Stimulated activated naive CD8-positive, alpha-beta T cell treated with anti-CD3 and anti-CD28 coated beads, Interleukin-15, amount 100 ng/mL, for 72 hours (primary cell): Measurements from ENCODE around the gene KRTAP12-1.
"Not testable (repeated sequence)": the region's sequence is repeated elsewhere in the genome, so short reads cannot be mapped to it uniquely, and the experiment has no call there.

ENCODE experiments used
- ATAC-seq: fragments of 150-1000 bp; cut with Tn5 transposase; 2 replicates; pipeline ENCODE4 v1.10.0; 2021; ENCODE audit warnings: mild to moderate bottlenecking, moderate library complexity
- DNase-seq, 2 donors: peaks; one replicate each; pipeline ENCODE4 v3.0.0; 2021 to 2022
- H3K27ac Mint-ChIP-seq, 2 donors: one replicate each; pipeline ENCODE4 v1.8.0; 2022; ENCODE audit warnings: mild to moderate bottlenecking in 2 of 2, mixed read lengths in 2 of 2, moderate library complexity in 2 of 2
- H3K27me3 Mint-ChIP-seq: one replicate; pipeline ENCODE4 v1.8.0; 2022; ENCODE audit warnings: mixed read lengths
- H3K4me1 Mint-ChIP-seq: one replicate; pipeline ENCODE4 v1.8.0; 2022; ENCODE audit warnings: mild to moderate bottlenecking, mixed read lengths
- H3K4me3 Mint-ChIP-seq, 2 donors: one replicate each; pipeline ENCODE4 v1.8.0; 2022; ENCODE audit warnings: mild to moderate bottlenecking in 2 of 2, mixed read lengths in 2 of 2, moderate library complexity in 1 of 2
- H3K9me3 Mint-ChIP-seq, 2 donors: one replicate each; pipeline ENCODE4 v1.8.0; 2022; ENCODE audit warnings: mixed read lengths in 2 of 2

The KRTAP12-1 gene

GRCh38 chr21:44650973-44651675 lies 30.8 kb downstream of the KRTAP12-1 start:
- ATAC-seq (no peak), DNase-seq (no peak)
- Mint-ChIP-seq H3K4me1 (peaks cover 60% of the 10 kb centered on the region), H3K27me3 (no peaks in the 10 kb centered on the region), H3K4me3 (no peak overlapping the region), H3K9me3 (peaks cover 3 to 28% of the 10 kb centered on the region in 2 donors), H3K27ac (peak overlapping the region in 1 of 2 donors; percentile 15)

GRCh38 chr21:44650265-44650972 lies 31.5 kb downstream of the KRTAP12-1 start:
- no peak overlapping the region for H3K27ac Mint-ChIP-seq
- no peak for DNase-seq

GRCh38 chr21:44649521-44650100 lies 32.4 kb downstream of the KRTAP12-1 start:
- H3K4me3 Mint-ChIP-seq, result no peak overlapping the region
- ATAC-seq, result no peak
- H3K27ac Mint-ChIP-seq, result no peak overlapping the region
- peaks cover 44% of the 10 kb centered on the region for H3K4me1 Mint-ChIP-seq
- no peaks in the 10 kb centered on the region for H3K27me3 Mint-ChIP-seq
- no peak for DNase-seq
- H3K9me3 Mint-ChIP-seq, result peaks cover 6 to 21% of the 10 kb centered on the region in 2 donors

More at GRCh38 chr21:44650265-44650972, 31.5 kb downstream of the KRTAP12-1 start:
- no peak for ATAC-seq
- H3K4me3 Mint-ChIP-seq, result no peak overlapping the region
- peaks cover 0 to 21% of the 10 kb centered on the region in 2 donors for H3K9me3 Mint-ChIP-seq
- no peaks in the 10 kb centered on the region for H3K27me3 Mint-ChIP-seq
- H3K4me1 Mint-ChIP-seq, result peaks cover 53% of the 10 kb centered on the region

- ATAC-seq (no peak), DNase-seq (no peak)
- H3K4me1 Mint-ChIP-seq, result peaks cover 36% of the 10 kb centered on the region
- H3K27me3 Mint-ChIP-seq, result no peaks in the 10 kb centered on the region
- H3K27ac Mint-ChIP-seq, result no peak overlapping the region
- no peak overlapping the region for H3K4me3 Mint-ChIP-seq
- peaks cover 14 to 21% of the 10 kb centered on the region in 2 donors for H3K9me3 Mint-ChIP-seq
Observed at GRCh38 chr21:44648557-44649311, 33.2 kb downstream of the KRTAP12-1 start.

- ATAC-seq (no peak), DNase-seq (no peak)
- H3K27ac Mint-ChIP-seq, result peak overlapping the region in 1 of 2 donors; percentile 48
- no peaks in the 10 kb centered on the region for H3K27me3 Mint-ChIP-seq
- no peak overlapping the region for H3K4me3 Mint-ChIP-seq
- H3K9me3 Mint-ChIP-seq, result peaks cover 26 to 28% of the 10 kb centered on the region in 2 donors
- H3K4me1 Mint-ChIP-seq, result peaks cover 32% of the 10 kb centered on the region
Observed at GRCh38 chr21:44647222-44647552, 34.8 kb downstream of the KRTAP12-1 start.

GRCh38 chr21:44646366-44647221 lies 35.4 kb downstream of the KRTAP12-1 start, which contains the start of gene KRTAP10-11:
Gene KRTAP10-11 (plus strand): TSS chr21:44646414. CDS start chr21:44646459, 45 bp downstream.
- peak within 1 kb of the TSS in 1 of 2 donors; percentile 48 for H3K27ac Mint-ChIP-seq
- not testable (repeated sequence) for H3K27me3 Mint-ChIP-seq, DNase-seq, ATAC-seq, H3K4me3 Mint-ChIP-seq
- H3K9me3 Mint-ChIP-seq, result peaks cover 26 to 30% of the 10 kb centered on the region in 2 donors
- H3K4me1 Mint-ChIP-seq, result peaks cover 31% of the 10 kb centered on the region

GRCh38 chr21:44644878-44645277 lies 37.1 kb downstream of the KRTAP12-1 start:
- H3K4me3 Mint-ChIP-seq, result no peak overlapping the region
- H3K9me3 Mint-ChIP-seq, result peaks cover 33 to 47% of the 10 kb centered on the region in 2 donors
- H3K27ac Mint-ChIP-seq, result no peak overlapping the region

GRCh38 chr21:44643741-44644310 lies 38.1 kb downstream of the KRTAP12-1 start:
- DNase-seq (no peak), ATAC-seq (no peak)
- H3K9me3 Mint-ChIP-seq, result peaks cover 33 to 48% of the 10 kb centered on the region in 2 donors
- no peak overlapping the region for H3K27ac Mint-ChIP-seq
- no peaks in the 10 kb centered on the region for H3K27me3 Mint-ChIP-seq
- H3K4me3 Mint-ChIP-seq, result no peak overlapping the region
- peaks cover 12% of the 10 kb centered on the region for H3K4me1 Mint-ChIP-seq

More at GRCh38 chr21:44644878-44645277, 37.1 kb downstream of the KRTAP12-1 start:
- H3K4me1 Mint-ChIP-seq, result peaks cover 18% of the 10 kb centered on the region
- DNase-seq (no peak), ATAC-seq (no peak)
- no peaks in the 10 kb centered on the region for H3K27me3 Mint-ChIP-seq

GRCh38 chr21:44640761-44641160 lies 41.2 kb downstream of the KRTAP12-1 start:
- Mint-ChIP-seq H3K9me3 (peaks cover 33 to 48% of the 10 kb centered on the region in 2 donors), H3K27me3 (no peaks in the 10 kb centered on the region), H3K27ac (no peak overlapping the region), H3K4me1 (peaks cover 10% of the 10 kb centered on the region), H3K4me3 (no peak overlapping the region)
- ATAC-seq (no peak), DNase-seq (no peak)

GRCh38 chr21:44639331-44639655 lies 42.7 kb downstream of the KRTAP12-1 start:
- H3K27me3 Mint-ChIP-seq, result no peaks in the 10 kb centered on the region
- peak overlapping the region in 1 of 2 donors; percentile 53 for H3K27ac Mint-ChIP-seq
- H3K4me1 Mint-ChIP-seq, result peaks cover 10% of the 10 kb centered on the region
- no peak overlapping the region for H3K4me3 Mint-ChIP-seq
- DNase-seq (no peak), ATAC-seq (no peak)
- H3K9me3 Mint-ChIP-seq, result peaks cover 28 to 44% of the 10 kb centered on the region in 2 donors

- Mint-ChIP-seq H3K9me3 (peaks cover 26 to 43% of the 10 kb centered on the region in 2 donors), H3K27ac (peak overlapping the region; percentile 53 to 83)
- not testable (repeated sequence) for ATAC-seq, H3K4me1 Mint-ChIP-seq, H3K4me3 Mint-ChIP-seq, DNase-seq, H3K27me3 Mint-ChIP-seq
Observed at GRCh38 chr21:44638506-44639330, 43.2 kb downstream of the KRTAP12-1 start.

GRCh38 chr21:44637851-44638348 lies 44.1 kb downstream of the KRTAP12-1 start:
- H3K4me3 Mint-ChIP-seq, H3K27me3 Mint-ChIP-seq, ATAC-seq, H3K4me1 Mint-ChIP-seq, DNase-seq, H3K27ac Mint-ChIP-seq: not testable (repeated sequence)
- H3K9me3 Mint-ChIP-seq, result peaks cover 23 to 41% of the 10 kb centered on the region in 2 donors

- Mint-ChIP-seq H3K27me3 (no peaks in the 10 kb centered on the region), H3K4me3 (no peak within 1 kb of the TSS), H3K9me3 (peaks cover 25 to 41% of the 10 kb centered on the region in 2 donors), H3K4me1 (peaks cover 10% of the 10 kb centered on the region), H3K27ac (peak within 1 kb of the TSS in 1 of 2 donors; percentile 55)
- no peak for ATAC-seq
- DNase-seq, result no peak
Observed at GRCh38 chr21:44637018-44637850, 44.7 kb downstream of the KRTAP12-1 start, which contains the start of gene KRTAP10-10. Gene KRTAP10-10 (plus strand): TSS chr21:44637356. CDS start chr21:44637418, 62 bp downstream.
